HEK293 (cell line): ENCODE results near the gene SUCO.

Experiments
- CTCF ChIA-PET: fragments of 350-600 bp; formaldehyde crosslinking; extraction: SDS; loops from one replicate; lab custom pipeline; 2021; ENCODE audit warnings: antibody characterized with exemption; lab: Yijun Ruan, JAX
- POLR2A ChIA-PET: fragments of 300-600 bp; formaldehyde crosslinking; extraction: SDS; loops from one replicate; lab custom pipeline; 2020; ENCODE audit warnings: antibody characterized with exemption, inconsistent platforms; lab: Yijun Ruan, JAX
- H3K27ac ChIP-seq: fragments of 200-500 bp; sonication (Bioruptor generic); 2 replicates; pipeline ENCODE4 v1.5.1; 2014; ENCODE audit warnings: low read depth, low read length, control low read depth, inconsistent platforms; ENCODE audit errors: extremely low read depth
- H3K36me3 ChIP-seq, 2 experiments: fragments of 200-500 bp in 1 of 2; sonication (Bioruptor generic) in 1 of 2; 1 replicate in 1 of 2; 2 replicates in 1 of 2; pipeline ENCODE4 v1.5.1; 2014 to 2017; ENCODE audit warnings: inconsistent platforms in 2 of 2, low read length in 2 of 2; ENCODE audit not compliant: control insufficient read depth in 2 of 2, insufficient read depth in 1 of 2
- H3K4me1 ChIP-seq: fragments of 200-500 bp; sonication (Bioruptor generic); 2 replicates; pipeline ENCODE4 v1.5.1; 2014; ENCODE audit warnings: mild to moderate bottlenecking, low read length, inconsistent platforms; ENCODE audit not compliant: control insufficient read depth, insufficient read depth
- H3K4me3 ChIP-seq: 2 replicates; pipeline ENCODE4 v1.5.1; 2011; ENCODE audit warnings: low read depth, mild to moderate bottlenecking, control low read depth, low read length, moderate library complexity
- H3K9me3 ChIP-seq: fragments of 200-500 bp; sonication (Bioruptor generic); 2 replicates; pipeline ENCODE4 v1.5.1; 2014; ENCODE audit warnings: low read depth, low read length, inconsistent platforms; ENCODE audit not compliant: control insufficient read depth, insufficient read depth
- HOXC10 ChIP-seq: sonication (generic); formaldehyde crosslinking; IDR thresholded peaks from 2 replicates; pipeline ENCODE4 v1.8.1; 2023; ENCODE audit warnings: mild to moderate bottlenecking, missing genetic modification reagents
- IKZF3 ChIP-seq: fragments of 450-650 bp; IDR thresholded peaks from 2 replicates; pipeline ENCODE4 v1.5.0; 2018; ENCODE audit warnings: missing biosample characterization, mild to moderate bottlenecking, missing genetic modification characterization, moderate library complexity
- PRDM1 ChIP-seq: fragments of 450-650 bp; formaldehyde crosslinking; IDR thresholded peaks from 2 replicates; pipeline ENCODE4; 2016; ENCODE audit warnings: missing biosample characterization, missing genetic modification characterization
- ZFP37 ChIP-seq: fragments of 450-650 bp; formaldehyde crosslinking; IDR thresholded peaks from 2 replicates; pipeline ENCODE4 v1.5.1; 2016; ENCODE audit warnings: missing biosample characterization, missing genetic modification characterization
- ZIC2 ChIP-seq: fragments of 450-650 bp; formaldehyde crosslinking; IDR thresholded peaks from 2 replicates; pipeline ENCODE4 v1.5.1; 2016; ENCODE audit warnings: missing biosample characterization, missing genetic modification characterization
- ZNF114 ChIP-seq: fragments of 450-650 bp; formaldehyde crosslinking; IDR thresholded peaks from 2 replicates; pipeline ENCODE4 v1.5.0; 2017; ENCODE audit warnings: missing biosample characterization, missing genetic modification characterization
- ZNF132 ChIP-seq: fragments of 450-650 bp; formaldehyde crosslinking; IDR thresholded peaks from 2 replicates; pipeline ENCODE4 v1.5.1; 2017; ENCODE audit warnings: missing biosample characterization, missing genetic modification characterization, borderline replicate concordance
- ZNF138 ChIP-seq: fragments of 450-650 bp; formaldehyde crosslinking; IDR thresholded peaks from 2 replicates; pipeline ENCODE4 v1.5.1; 2016; ENCODE audit warnings: missing biosample characterization, missing genetic modification characterization, borderline replicate concordance
- ZNF23 ChIP-seq: fragments of 450-650 bp; formaldehyde crosslinking; IDR thresholded peaks from 2 replicates; pipeline ENCODE4 v1.5.1; 2016; ENCODE audit warnings: missing biosample characterization, missing genetic modification characterization, borderline replicate concordance
- ZNF239 ChIP-seq: fragments of 450-650 bp; formaldehyde crosslinking; IDR thresholded peaks from 2 replicates; pipeline ENCODE4 v1.5.1; 2016; ENCODE audit warnings: missing biosample characterization, missing genetic modification characterization
- ZNF266 ChIP-seq: fragments of 450-650 bp; formaldehyde crosslinking; IDR thresholded peaks from 2 replicates; pipeline ENCODE4 v1.5.1; 2016; ENCODE audit warnings: missing biosample characterization, missing genetic modification characterization, low read depth
- ZNF335 ChIP-seq: fragments of 450-650 bp; formaldehyde crosslinking; conservative IDR thresholded peaks from 2 replicates; pipeline ENCODE4 v1.5.1; 2016; ENCODE audit warnings: missing biosample characterization, missing genetic modification characterization
- ZNF37A ChIP-seq: fragments of 450-650 bp; IDR thresholded peaks from 2 replicates; pipeline ENCODE4 v1.5.1; 2018; ENCODE audit warnings: missing biosample characterization, missing genetic modification characterization
- ZNF518A ChIP-seq: fragments of 450-650 bp; formaldehyde crosslinking; conservative IDR thresholded peaks from 2 replicates; pipeline ENCODE4 v1.5.1; 2016; ENCODE audit warnings: low read depth, missing biosample characterization, missing genetic modification characterization
- ZNF530 ChIP-seq: fragments of 450-650 bp; formaldehyde crosslinking; IDR thresholded peaks from 2 replicates; pipeline ENCODE4 v1.5.1; 2016; ENCODE audit warnings: low read depth, missing biosample characterization, missing genetic modification characterization
- ZNF596 ChIP-seq: fragments of 450-650 bp; IDR thresholded peaks from 2 replicates; pipeline ENCODE4 v1.5.0; 2018; ENCODE audit warnings: missing biosample characterization, mild to moderate bottlenecking, missing genetic modification characterization, moderate library complexity
- ZNF747 ChIP-seq: fragments of 450-650 bp; formaldehyde crosslinking; IDR thresholded peaks from 2 replicates; pipeline ENCODE4 v1.5.1; 2016; ENCODE audit warnings: missing biosample characterization, missing genetic modification characterization
- ZNF768 ChIP-seq: fragments of 450-650 bp; formaldehyde crosslinking; IDR thresholded peaks from 2 replicates; pipeline ENCODE4 v1.5.1; 2018; ENCODE audit warnings: missing biosample characterization, mild to moderate bottlenecking, missing genetic modification characterization
- TF ChIP-seq, protein P1 (sequence below): fragments of 450-650 bp; formaldehyde crosslinking; IDR thresholded peaks from 2 replicates; pipeline ENCODE4 v1.5.1; 2016; ENCODE audit warnings: missing biosample characterization, missing genetic modification characterization
- TF ChIP-seq, protein P2 (sequence below): fragments of 450-650 bp; formaldehyde crosslinking; IDR thresholded peaks from 2 replicates; pipeline ENCODE4 v1.5.1; 2016; ENCODE audit warnings: missing biosample characterization, missing genetic modification characterization
- TF ChIP-seq, protein P3 (sequence below): fragments of 450-650 bp; IDR thresholded peaks from 2 replicates; pipeline ENCODE4 v1.5.1; 2018; ENCODE audit warnings: missing biosample characterization, missing genetic modification characterization
- TF ChIP-seq, protein P4 (sequence below): fragments of 450-650 bp; formaldehyde crosslinking; IDR thresholded peaks from 2 replicates; pipeline ENCODE4 v1.5.1; 2016; ENCODE audit warnings: missing biosample characterization, missing genetic modification characterization

Gene SUCO

GRCh38 chr1:172499636-172500141 lies 33.3 kb upstream of the SUCO start (continued):
- TF ChIP-seq, protein P1, sequence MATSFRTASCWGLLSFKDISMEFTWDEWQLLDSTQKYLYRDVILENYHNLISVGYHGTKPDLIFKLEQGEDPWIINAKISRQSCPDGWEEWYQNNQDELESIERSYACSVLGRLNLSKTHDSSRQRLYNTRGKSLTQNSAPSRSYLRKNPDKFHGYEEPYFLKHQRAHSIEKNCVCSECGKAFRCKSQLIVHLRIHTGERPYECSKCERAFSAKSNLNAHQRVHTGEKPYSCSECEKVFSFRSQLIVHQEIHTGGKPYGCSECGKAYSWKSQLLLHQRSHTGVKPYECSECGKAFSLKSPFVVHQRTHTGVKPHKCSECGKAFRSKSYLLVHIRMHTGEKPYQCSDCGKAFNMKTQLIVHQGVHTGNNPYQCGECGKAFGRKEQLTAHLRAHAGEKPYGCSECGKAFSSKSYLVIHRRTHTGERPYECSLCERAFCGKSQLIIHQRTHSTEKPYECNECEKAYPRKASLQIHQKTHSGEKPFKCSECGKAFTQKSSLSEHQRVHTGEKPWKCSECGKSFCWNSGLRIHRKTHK (tag by site-specific recombination) = no peak
- TF ChIP-seq ZNF266 (tag by site-specific recombination) (no peak), ZNF239 (tag by site-specific recombination) (no peak), ZNF23 (tag by site-specific recombination) (no peak), ZNF335 (tag by site-specific recombination) (0 out of 2 replicates have a peak, but pooled peaks have one; percentile 28), ZNF747 (tag by site-specific recombination) (no peak), ZNF138 (tag by site-specific recombination) (no peak), HOXC10 (CRISPR knock-in tag) (no peak), ZNF132 (tag by site-specific recombination) (no peak)
- TF ChIP-seq, protein P2, sequence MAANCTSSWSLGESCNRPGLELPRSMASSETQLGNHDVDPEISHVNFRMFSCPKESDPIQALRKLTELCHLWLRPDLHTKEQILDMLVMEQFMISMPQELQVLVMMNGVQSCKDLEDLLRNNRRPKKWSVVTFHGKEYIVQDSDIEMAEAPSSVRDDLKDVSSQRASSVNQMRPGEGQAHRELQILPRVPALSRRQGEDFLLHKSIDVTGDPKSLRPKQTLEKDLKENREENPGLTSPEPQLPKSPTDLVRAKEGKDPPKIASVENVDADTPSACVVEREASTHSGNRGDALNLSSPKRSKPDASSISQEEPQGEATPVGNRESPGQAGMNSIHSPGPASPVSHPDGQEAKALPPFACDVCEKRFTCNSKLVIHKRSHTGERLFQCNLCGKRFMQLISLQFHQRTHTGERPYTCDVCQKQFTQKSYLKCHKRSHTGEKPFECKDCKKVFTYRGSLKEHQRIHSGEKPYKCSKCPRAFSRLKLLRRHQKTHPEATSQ (tag by site-specific recombination) = no peak

- H3K36me3 ChIP-seq = no peaks in the 10 kb centered on the region
- H3K9me3 ChIP-seq = no peaks in the 10 kb centered on the region
- no peak overlapping the region for H3K4me3 ChIP-seq
- CTCF ChIA-PET = interaction anchor here (1.1 kb wide), 1 partner anchor 57 kb away, joined by 3 read pairs; the partner anchor contains the start of gene PIGC
- no peak overlapping the region for H3K27ac ChIP-seq
- H3K4me1 ChIP-seq = no peaks in the 10 kb centered on the region
- POLR2A ChIA-PET = no interaction called here
- no peak for TF ChIP-seq IKZF3 (tag by site-specific recombination)
- TF ChIP-seq, protein P3, sequence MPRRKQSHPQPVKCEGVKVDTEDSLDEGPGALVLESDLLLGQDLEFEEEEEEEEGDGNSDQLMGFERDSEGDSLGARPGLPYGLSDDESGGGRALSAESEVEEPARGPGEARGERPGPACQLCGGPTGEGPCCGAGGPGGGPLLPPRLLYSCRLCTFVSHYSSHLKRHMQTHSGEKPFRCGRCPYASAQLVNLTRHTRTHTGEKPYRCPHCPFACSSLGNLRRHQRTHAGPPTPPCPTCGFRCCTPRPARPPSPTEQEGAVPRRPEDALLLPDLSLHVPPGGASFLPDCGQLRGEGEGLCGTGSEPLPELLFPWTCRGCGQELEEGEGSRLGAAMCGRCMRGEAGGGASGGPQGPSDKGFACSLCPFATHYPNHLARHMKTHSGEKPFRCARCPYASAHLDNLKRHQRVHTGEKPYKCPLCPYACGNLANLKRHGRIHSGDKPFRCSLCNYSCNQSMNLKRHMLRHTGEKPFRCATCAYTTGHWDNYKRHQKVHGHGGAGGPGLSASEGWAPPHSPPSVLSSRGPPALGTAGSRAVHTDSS (tag by site-specific recombination) = no peak
- TF ChIP-seq ZIC2 (tag by site-specific recombination) = no peak
- TF ChIP-seq HOXC10 (CRISPR knock-in tag) = no peak
- TF ChIP-seq ZNF239 (tag by site-specific recombination) = no peak
- TF ChIP-seq ZNF768 (tag by site-specific recombination) = no peak
- TF ChIP-seq ZNF114 (tag by site-specific recombination) = no peak
- no peak for TF ChIP-seq ZNF530 (tag by site-specific recombination)
- no peak for TF ChIP-seq ZNF596 (tag by site-specific recombination)
- TF ChIP-seq ZNF518A (tag by site-specific recombination) = no peak
- TF ChIP-seq, protein P4, sequence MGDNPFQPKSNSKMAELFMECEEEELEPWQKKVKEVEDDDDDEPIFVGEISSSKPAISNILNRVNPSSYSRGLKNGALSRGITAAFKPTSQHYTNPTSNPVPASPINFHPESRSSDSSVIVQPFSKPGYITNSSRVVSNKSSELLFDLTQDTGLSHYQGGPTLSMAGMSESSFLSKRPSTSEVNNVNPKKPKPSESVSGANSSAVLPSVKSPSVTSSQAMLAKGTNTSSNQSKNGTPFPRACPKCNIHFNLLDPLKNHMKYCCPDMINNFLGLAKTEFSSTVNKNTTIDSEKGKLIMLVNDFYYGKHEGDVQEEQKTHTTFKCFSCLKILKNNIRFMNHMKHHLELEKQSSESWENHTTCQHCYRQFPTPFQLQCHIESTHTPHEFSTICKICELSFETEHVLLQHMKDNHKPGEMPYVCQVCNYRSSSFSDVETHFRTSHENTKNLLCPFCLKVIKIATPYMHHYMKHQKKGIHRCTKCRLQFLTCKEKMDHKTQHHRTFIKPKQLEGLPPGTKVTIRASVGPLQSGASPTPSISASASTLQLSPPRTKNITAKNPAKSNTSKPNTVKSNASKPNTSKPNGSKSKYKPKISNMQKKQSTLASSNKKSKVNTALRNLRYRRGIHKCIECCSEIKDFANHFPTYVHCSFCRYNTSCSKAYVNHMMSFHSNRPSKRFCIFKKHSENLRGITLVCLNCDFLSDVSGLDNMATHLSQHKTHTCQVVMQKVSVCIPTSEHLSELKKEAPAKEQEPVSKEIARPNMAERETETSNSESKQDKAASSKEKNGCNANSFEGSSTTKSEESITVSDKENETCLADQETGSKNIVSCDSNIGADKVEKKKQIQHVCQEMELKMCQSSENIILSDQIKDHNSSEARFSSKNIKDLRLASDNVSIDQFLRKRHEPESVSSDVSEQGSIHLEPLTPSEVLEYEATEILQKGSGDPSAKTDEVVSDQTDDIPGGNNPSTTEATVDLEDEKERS (tag by site-specific recombination) = no peak
- no peak for TF ChIP-seq ZFP37 (tag by site-specific recombination)
- TF ChIP-seq ZNF37A (tag by site-specific recombination) = no peak
- TF ChIP-seq ZNF23 (tag by site-specific recombination) = no peak
- no peak for TF ChIP-seq PRDM1 (tag by site-specific recombination)
- TF ChIP-seq, protein P1 (tag by site-specific recombination) = no peak
These were observed 32.7 kb upstream of the SUCO start for GRCh38 chr1:172500207-172500606.
